Measurements from ENCODE around the gene MED26. TPM values are rescaled to one million over a fixed set of nuclear protein-coding genes. Genes with fewer than 3 reads are reported as not detected.

Gene MED26
- total and polyA plus RNA-seq, 2 experiments from 2014 or later: 7.4 to 15.4 TPM

GRCh38 chr19:16598848-16599247, 29.2 kb downstream of the MED26 start (continued):
- TF ChIP-seq ZNF462 (CRISPR knock-in tag; IDR thresholded peaks at IDR 0.05): no peak

GRCh38 chr19:16596399-16596798, 31.6 kb downstream of the MED26 start:
- Histone ChIP-seq H3K27ac (ENCODE audit: low read depth) (no peak overlapping the region), H3K4me1 (ENCODE audit: insufficient read depth) (peaks cover 7% of the 10 kb centered on the region; the same call in 1 of the 2 replicates), H3K4me3 (no peak overlapping the region), H3K27me3 (ENCODE audit: insufficient read depth) (no peaks in the 10 kb centered on the region), H3K36me3 (ENCODE audit: insufficient read depth) (no peaks in the 10 kb centered on the region), H2AFZ (no peak overlapping the region), H3K9me2 (ENCODE audit: insufficient read depth) (no peaks in the 10 kb centered on the region), H3F3A (replicated peaks; ENCODE audit: low read depth) (no peaks in the 10 kb centered on the region), H4K20me1 (replicated peaks; ENCODE audit: insufficient read depth) (peaks cover 65% of the 10 kb centered on the region), H3K4me2 (no peak overlapping the region), H3K79me2 (replicated peaks; ENCODE audit: insufficient read depth) (peaks cover 96% of the 10 kb centered on the region)
- Mint-ChIP-seq H3K4me1 (peaks cover 18% of the 10 kb centered on the region), H3K36me3 (ENCODE audit: low read depth) (no peaks in the 10 kb centered on the region; the same call in 2 of the 3 replicates), H3K4me3 (no peak overlapping the region), H3K27me3 (ENCODE audit: insufficient read depth, low read depth, poor library complexity) (peaks cover 9% of the 10 kb centered on the region), H3K9me3 (no peaks in the 10 kb centered on the region; the same call in 2 of the 3 replicates), H3K27ac (no peak overlapping the region)
- TF ChIP-seq ETS1 (IDR thresholded peaks at IDR 0.05) (no peak), STAT1 (IDR thresholded peaks at IDR 0.05; ENCODE audit: unreplicated experiment) (no peak), ZNF331 (CRISPR knock-in tag; IDR thresholded peaks at IDR 0.05; ENCODE audit: low read depth) (no peak), JUNB (IDR thresholded peaks at IDR 0.05; ENCODE audit: unreplicated experiment) (no peak), REST (IDR thresholded peaks at IDR 0.05; ENCODE audit: unreplicated experiment) (no peak), NANOG (IDR thresholded peaks at IDR 0.05; ENCODE audit: borderline replicate concordance) (no peak)
- DNase-seq (ENCODE audit: low spot score) (no peak), ATAC-seq (no peak)
